GM18520 (cell line): ENCODE results near the gene HSF5.

Source experiments
- ATAC-seq: cut with Tn5 transposase; IDR thresholded peaks from one replicate; pipeline ENCODE4 v1.9.1; 2021; ENCODE audit not compliant: unreplicated experiment

Gene HSF5

GRCh38 chr17:58487589-58488427 is at the start of gene HSF5:
Gene HSF5, minus strand, starts transcription at chr17:58488408. Its CDS starts 134 bp downstream, at chr17:58488274.
- no peak for ATAC-seq

- no peak for ATAC-seq
Observed at GRCh38 chr17:58537266-58537665, 49.1 kb upstream of the HSF5 start.

- no peak for ATAC-seq
Observed at GRCh38 chr17:58536542-58536941, 48.3 kb upstream of the HSF5 start.

GRCh38 chr17:58535431-58535830 is 47.2 kb upstream of the HSF5 start:
- no peak for ATAC-seq

- no peak for ATAC-seq
Observed at GRCh38 chr17:58534901-58535421, 46.8 kb upstream of the HSF5 start.

- no peak for ATAC-seq
Observed at GRCh38 chr17:58534331-58534730, 46.1 kb upstream of the HSF5 start.

GRCh38 chr17:58533616-58534188 is 45.5 kb upstream of the HSF5 start:
- no peak for ATAC-seq

GRCh38 chr17:58532555-58532951 is 44.3 kb upstream of the HSF5 start:
- ATAC-seq, result no peak

GRCh38 chr17:58531661-58532554 is 43.7 kb upstream of the HSF5 start:
- no peak for ATAC-seq

- no peak for ATAC-seq
Observed at GRCh38 chr17:58531122-58531521, 42.9 kb upstream of the HSF5 start.

GRCh38 chr17:58530655-58531054 is 42.4 kb upstream of the HSF5 start:
- no peak for ATAC-seq

GRCh38 chr17:58529275-58529674 is 41.1 kb upstream of the HSF5 start:
- no peak for ATAC-seq

- ATAC-seq, result no peak
Observed at GRCh38 chr17:58528443-58528842, 40.2 kb upstream of the HSF5 start.

GRCh38 chr17:58527949-58528348 is 39.7 kb upstream of the HSF5 start:
- ATAC-seq, result no peak

GRCh38 chr17:58527306-58527705 is 39.1 kb upstream of the HSF5 start:
- ATAC-seq, result no peak

GRCh38 chr17:58525239-58525638 is 37.0 kb upstream of the HSF5 start:
- ATAC-seq, result no peak

GRCh38 chr17:58521680-58522079 is 33.5 kb upstream of the HSF5 start:
- ATAC-seq, result no peak

GRCh38 chr17:58520843-58521430 is 32.7 kb upstream of the HSF5 start:
- no peak for ATAC-seq

GRCh38 chr17:58517928-58518609 is 29.9 kb upstream of the HSF5 start:
- ATAC-seq, result peak; percentile 80

- no peak for ATAC-seq
Observed at GRCh38 chr17:58517378-58517927, 29.2 kb upstream of the HSF5 start.
